GM12891 (cell line): ENCODE results near the gene SLC29A1.

ENCODE experiments used
- POLR2A ChIP-seq: IDR thresholded peaks from 2 replicates; pipeline ENCODE4 v1.6.1; 2011; ENCODE audit warnings: low read depth, low read length, control low read depth
- POLR2AphosphoS5 ChIP-seq: IDR thresholded peaks from 2 replicates; pipeline ENCODE4 v1.6.1; 2011; ENCODE audit warnings: low read depth, low read length, control low read depth
- SPI1 ChIP-seq: IDR thresholded peaks from 2 replicates; pipeline ENCODE4 v1.6.1; 2011; ENCODE audit warnings: low read depth, low read length, control low read depth

DNA sequence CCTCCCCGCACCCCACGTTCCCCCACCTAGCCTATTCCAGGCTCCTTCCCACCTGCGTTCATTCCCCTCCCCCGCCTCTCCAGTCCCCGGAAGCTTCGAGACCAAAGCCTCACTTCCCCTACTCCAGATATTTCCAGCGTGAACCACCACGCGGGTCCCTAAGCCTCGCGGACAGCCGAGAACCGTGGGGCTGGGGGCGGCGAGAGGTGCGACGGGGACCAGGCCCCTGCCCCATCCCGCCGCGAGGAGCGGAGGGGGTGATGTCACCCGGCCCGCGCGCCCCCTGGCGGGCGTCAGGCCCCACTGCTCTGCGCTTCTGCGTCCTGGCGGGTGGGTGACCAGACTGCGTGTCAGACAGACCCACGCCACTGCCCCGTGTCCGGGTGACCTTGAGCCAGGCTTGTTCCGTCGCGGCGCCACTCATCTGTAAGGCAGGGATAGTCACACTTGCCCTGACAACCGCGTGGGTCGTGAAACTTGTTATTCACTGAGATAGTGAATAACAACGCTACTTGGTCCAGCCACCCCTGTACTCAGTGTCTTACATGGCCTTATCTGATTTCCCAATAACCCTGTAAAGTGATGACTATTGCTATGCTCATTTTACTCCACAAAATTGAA lies 14.5 kb downstream of the SLC29A1 start:
- TF ChIP-seq POLR2A = no peak; the same call in 1 of the 2 replicates
- no peak for TF ChIP-seq POLR2AphosphoS5
- no peak for TF ChIP-seq SPI1
